ENCODE data around the gene SDK1. TPM values are rescaled to one million over a fixed set of nuclear protein-coding genes. Genes with fewer than 3 reads are reported as not detected.

The SDK1 gene
- total and polyA plus RNA-seq, 2 of the 8 experiments (the other 6 are each of a cell fraction or from before 2014, with no cell fraction given), result 3.3 to 7.2 TPM

DNA sequence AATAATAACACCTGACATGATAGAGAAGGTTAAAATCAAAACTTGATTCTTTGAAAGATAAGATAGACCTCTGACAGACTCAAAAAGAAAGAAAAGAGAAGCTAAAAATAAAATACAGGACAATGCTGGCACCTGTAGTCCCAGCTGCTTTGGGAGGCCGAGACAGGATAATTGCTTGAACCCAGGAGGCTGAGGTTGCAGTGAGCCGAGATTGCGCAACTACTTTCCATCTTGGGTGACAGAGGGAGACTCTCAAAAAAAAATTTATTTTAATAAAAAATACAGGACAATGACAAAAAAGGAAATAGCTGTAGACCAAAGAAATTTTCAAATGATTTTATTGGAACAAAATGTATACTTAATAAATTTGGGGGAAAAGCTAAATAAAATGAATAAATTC lies 263.2 kb downstream of the SDK1 start:
- ChIA-PET CTCF (ENCODE audit: partially characterized antibody) (interaction anchor here (1.1 to 1.6 kb wide), 4 partner anchors 15 to 111 kb away, joined by 3 to 5 read pairs (median 3); no protein-coding TSS in a partner anchor), POLR2A (ENCODE audit: partially characterized antibody) (no interaction called here)
- Histone ChIP-seq H3K23ac (ENCODE audit: insufficient read length) (no peak overlapping the region), H2AK5ac (ENCODE audit: low read depth, low read length) (no peak overlapping the region), H2AFZ (ENCODE audit: low read length) (no peak overlapping the region), H3K9ac (replicated peaks in 1 of 4; ENCODE audit: extremely low read depth in 1 of 4, low read depth in 3 of 4, low read length in 3 of 4) (no peak overlapping the region), H3K4me1 (replicated peaks in 1 of 4; ENCODE audit: control insufficient read depth in 3 of 4, insufficient read depth in 4 of 4, low read length in 3 of 4) (no peaks in the 10 kb centered on the region), H3K4me3 (ENCODE audit: extremely low read depth in 1 of 4, insufficient read depth in 2 of 4, low read depth in 3 of 4, low read length in 4 of 4) (no peak overlapping the region), H2BK5ac (ENCODE audit: low read depth, low read length) (no peak overlapping the region), H2BK20ac (ENCODE audit: low read length) (no peak overlapping the region), H2BK120ac (replicated peaks; ENCODE audit: low read depth, low read length) (no peak overlapping the region), H3K9me3 (ENCODE audit: insufficient read depth in 2 of 2, low read depth in 1 of 2, low read length in 1 of 2) (no peaks in the 10 kb centered on the region), H4K5ac (ENCODE audit: insufficient read length, low read depth, low read length) (no peak overlapping the region), H3K23me2 (ENCODE audit: low read depth, low read length) (no peaks in the 10 kb centered on the region), H4K20me1 (replicated peaks in 1 of 2; ENCODE audit: control insufficient read depth in 1 of 2, insufficient read depth in 2 of 2, low read length in 2 of 2) (no peaks in the 10 kb centered on the region), H3K56ac (replicated peaks; ENCODE audit: insufficient read length, low read depth, low read length) (no peak overlapping the region), H3K4me2 (ENCODE audit: insufficient read depth in 1 of 2, low read depth in 2 of 2, low read length in 2 of 2) (no peak overlapping the region), H3K18ac (ENCODE audit: extremely low read depth, low read length) (no peak overlapping the region), H3K14ac (ENCODE audit: insufficient read length) (no peak overlapping the region), H4K8ac (ENCODE audit: extremely low read depth, insufficient read depth, low read length) (no peak overlapping the region), H3K79me1 (ENCODE audit: low read depth, low read length) (no peaks in the 10 kb centered on the region), H3K4ac (replicated peaks; ENCODE audit: insufficient read length, low read depth, low read length) (no peak overlapping the region), H2BK12ac (ENCODE audit: low read depth, low read length) (no peak overlapping the region), H3K36me3 (ENCODE audit: control insufficient read depth in 2 of 4, insufficient read depth in 4 of 4, low read length in 3 of 4) (no peaks in the 10 kb centered on the region), H3K27me3 (replicated peaks in 1 of 4; ENCODE audit: control insufficient read depth in 3 of 4, extremely low read depth in 1 of 4, insufficient read depth in 3 of 4, low read length in 3 of 4) (no peaks in the 10 kb centered on the region), H3K27ac (ENCODE audit: low read depth, low read length) (no peak overlapping the region), H4K91ac (replicated peaks; ENCODE audit: insufficient read length, low read length) (no peak overlapping the region), H2BK15ac (ENCODE audit: low read length) (no peak overlapping the region), H3K79me2 (ENCODE audit: control insufficient read depth in 1 of 2, insufficient read depth in 2 of 2, low read length in 2 of 2) (no peaks in the 10 kb centered on the region)
- WGBS, 2 experiments (ENCODE audit: extremely low coverage in 1 of 2, insufficient coverage in 1 of 2, insufficient read length in 1 of 2, insufficient replicate concordance in 2 of 2, low coverage in 1 of 2, low lambda C conversion rate in 2 of 2, missing lambda C conversion rate in 1 of 2), result 98% methylated on average over 3 of the region's 3 CpGs; no CpG with 5 or more reads in 1 of the 2 experiments
- FAIRE-seq, result no peak
- no peak for DNase-seq (ENCODE audit: low read depth in 1 of 2, low spot score in 2 of 2)
- TF ChIP-seq KDM4A (IDR thresholded peaks at IDR 0.05; ENCODE audit: low read depth, low read length, severe bottlenecking) (no peak), SAP30 (IDR thresholded peaks at IDR 0.05; ENCODE audit: insufficient read depth, insufficient replicate concordance, low read length) (no peak), CHD1 (IDR thresholded peaks at IDR 0.05; ENCODE audit: low read depth, low read length) (no peak), CEBPB (IDR thresholded peaks at IDR 0.05; ENCODE audit: low read depth, low read length) (peak; percentile 98), ZNF274 (IDR thresholded peaks at IDR 0.05; ENCODE audit: borderline replicate concordance, extremely low read depth, low read length) (no peak), GTF2F1 (IDR thresholded peaks at IDR 0.05; ENCODE audit: borderline replicate concordance, low read depth, low read length) (no peak), PHF8 (conservative IDR thresholded peaks at IDR 0.05; ENCODE audit: low read depth, low read length) (no peak)
- TF ChIP-seq, protein P1, sequence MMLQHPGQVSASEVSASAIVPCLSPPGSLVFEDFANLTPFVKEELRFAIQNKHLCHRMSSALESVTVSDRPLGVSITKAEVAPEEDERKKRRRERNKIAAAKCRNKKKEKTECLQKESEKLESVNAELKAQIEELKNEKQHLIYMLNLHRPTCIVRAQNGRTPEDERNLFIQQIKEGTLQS (IDR thresholded peaks at IDR 0.05; ENCODE audit: insufficient read depth, low read depth, low read length), result no peak
- TF ChIP-seq, protein P2, sequence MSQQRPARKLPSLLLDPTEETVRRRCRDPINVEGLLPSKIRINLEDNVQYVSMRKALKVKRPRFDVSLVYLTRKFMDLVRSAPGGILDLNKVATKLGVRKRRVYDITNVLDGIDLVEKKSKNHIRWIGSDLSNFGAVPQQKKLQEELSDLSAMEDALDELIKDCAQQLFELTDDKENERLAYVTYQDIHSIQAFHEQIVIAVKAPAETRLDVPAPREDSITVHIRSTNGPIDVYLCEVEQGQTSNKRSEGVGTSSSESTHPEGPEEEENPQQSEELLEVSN (IDR thresholded peaks at IDR 0.05), result no peak
